Ishikawa (cell line): ENCODE data around the gene ZMYND11.

ENCODE experiments used
- CEBPB ChIP-seq: IDR thresholded peaks from 2 replicates; pipeline ENCODE4 v1.6.1; 2012
- CREB1 ChIP-seq: IDR thresholded peaks from 2 replicates; pipeline ENCODE4 v1.6.1; 2012; ENCODE audit warnings: low read depth
- EGR1 ChIP-seq: IDR thresholded peaks from 2 replicates; pipeline ENCODE4 v1.6.1; 2012
- EP300 ChIP-seq: IDR thresholded peaks from 2 replicates; pipeline ENCODE4 v1.6.1; 2012; ENCODE audit warnings: borderline replicate concordance
- FOXM1 ChIP-seq: IDR thresholded peaks from 2 replicates; pipeline ENCODE4 v1.6.1; 2012; ENCODE audit warnings: low read depth, borderline replicate concordance
- NFIC ChIP-seq: IDR thresholded peaks from 2 replicates; pipeline ENCODE4 v1.6.1; 2012
- RAD21 ChIP-seq: IDR thresholded peaks from 2 replicates; pipeline ENCODE4 v1.6.1; 2012; ENCODE audit warnings: low read depth
- TAF1 ChIP-seq: IDR thresholded peaks from 2 replicates; pipeline ENCODE4 v1.6.1; 2012; ENCODE audit warnings: low read depth, mild to moderate bottlenecking
- TCF12 ChIP-seq: IDR thresholded peaks from 2 replicates; pipeline ENCODE4 v1.6.1; 2012; ENCODE audit warnings: low read depth
- TEAD4 ChIP-seq: IDR thresholded peaks from 2 replicates; pipeline ENCODE4 v1.6.1; 2012
- USF1 ChIP-seq: IDR thresholded peaks from 2 replicates; pipeline ENCODE4 v1.6.1; 2012
- YY1 ChIP-seq: IDR thresholded peaks from 2 replicates; pipeline ENCODE4 v1.6.1; 2012; ENCODE audit warnings: low read depth
- ZBTB7A ChIP-seq: IDR thresholded peaks from 2 replicates; pipeline ENCODE4 v1.6.1; 2012; ENCODE audit warnings: low read depth
- TF ChIP-seq, protein P1 (sequence below): IDR thresholded peaks from 2 replicates; pipeline ENCODE4 v1.6.1; 2012
- TF ChIP-seq, protein P2 (sequence below): IDR thresholded peaks from 2 replicates; pipeline ENCODE4 v1.6.1; 2012; ENCODE audit warnings: low read depth, mild to moderate bottlenecking

ZMYND11 gene

DNA sequence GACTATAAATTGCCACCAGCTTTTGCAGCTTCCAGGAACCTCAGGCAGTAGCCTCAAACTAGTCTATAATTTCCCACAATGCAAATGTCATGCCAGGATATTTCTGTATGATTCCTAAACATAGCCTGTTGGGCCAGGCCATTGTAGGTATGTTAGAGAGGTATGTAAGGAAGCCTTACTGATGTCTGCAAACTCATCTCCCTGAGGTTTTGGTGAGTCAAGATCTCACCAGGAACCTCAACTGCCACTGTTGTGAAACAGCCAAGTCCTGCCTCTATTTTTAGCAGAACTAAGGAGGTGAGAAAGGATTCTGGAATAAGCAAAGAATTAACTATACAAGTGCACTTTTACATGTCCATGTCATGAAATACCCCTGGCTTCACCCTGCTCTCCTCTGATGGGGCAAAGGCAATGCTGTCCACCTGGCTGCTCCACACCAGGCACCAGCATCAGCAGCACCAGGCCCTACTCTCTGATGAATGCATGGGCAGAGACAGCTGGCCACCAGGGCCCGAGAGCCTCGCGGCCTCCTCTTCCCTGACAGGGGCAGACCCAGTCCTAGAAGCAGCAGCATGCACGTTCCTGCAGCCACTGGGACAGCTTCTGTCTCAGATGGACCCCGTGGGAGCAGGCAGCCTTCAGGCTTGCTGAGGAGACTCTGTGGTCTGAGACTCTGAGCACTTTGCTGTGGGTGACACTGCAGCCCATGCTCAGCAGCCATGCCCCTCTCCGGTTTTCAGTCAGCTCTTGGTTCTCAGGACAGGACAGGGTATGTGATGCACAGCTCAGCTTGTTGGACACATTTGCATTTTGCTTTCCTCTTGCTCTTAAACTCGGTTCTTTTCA, 147.3 kb downstream of the ZMYND11 start:
- TF ChIP-seq RAD21 (no peak), ZBTB7A (no peak), TEAD4 (no peak), YY1 (no peak), TAF1 (no peak), CEBPB (no peak), NFIC (no peak), FOXM1 (no peak), EGR1 (no peak), TCF12 (no peak), EP300 (no peak), CREB1 (no peak), USF1 (no peak)
- TF ChIP-seq, protein P1, sequence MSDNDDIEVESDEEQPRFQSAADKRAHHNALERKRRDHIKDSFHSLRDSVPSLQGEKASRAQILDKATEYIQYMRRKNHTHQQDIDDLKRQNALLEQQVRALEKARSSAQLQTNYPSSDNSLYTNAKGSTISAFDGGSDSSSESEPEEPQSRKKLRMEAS, result no peak
- TF ChIP-seq, protein P2, sequence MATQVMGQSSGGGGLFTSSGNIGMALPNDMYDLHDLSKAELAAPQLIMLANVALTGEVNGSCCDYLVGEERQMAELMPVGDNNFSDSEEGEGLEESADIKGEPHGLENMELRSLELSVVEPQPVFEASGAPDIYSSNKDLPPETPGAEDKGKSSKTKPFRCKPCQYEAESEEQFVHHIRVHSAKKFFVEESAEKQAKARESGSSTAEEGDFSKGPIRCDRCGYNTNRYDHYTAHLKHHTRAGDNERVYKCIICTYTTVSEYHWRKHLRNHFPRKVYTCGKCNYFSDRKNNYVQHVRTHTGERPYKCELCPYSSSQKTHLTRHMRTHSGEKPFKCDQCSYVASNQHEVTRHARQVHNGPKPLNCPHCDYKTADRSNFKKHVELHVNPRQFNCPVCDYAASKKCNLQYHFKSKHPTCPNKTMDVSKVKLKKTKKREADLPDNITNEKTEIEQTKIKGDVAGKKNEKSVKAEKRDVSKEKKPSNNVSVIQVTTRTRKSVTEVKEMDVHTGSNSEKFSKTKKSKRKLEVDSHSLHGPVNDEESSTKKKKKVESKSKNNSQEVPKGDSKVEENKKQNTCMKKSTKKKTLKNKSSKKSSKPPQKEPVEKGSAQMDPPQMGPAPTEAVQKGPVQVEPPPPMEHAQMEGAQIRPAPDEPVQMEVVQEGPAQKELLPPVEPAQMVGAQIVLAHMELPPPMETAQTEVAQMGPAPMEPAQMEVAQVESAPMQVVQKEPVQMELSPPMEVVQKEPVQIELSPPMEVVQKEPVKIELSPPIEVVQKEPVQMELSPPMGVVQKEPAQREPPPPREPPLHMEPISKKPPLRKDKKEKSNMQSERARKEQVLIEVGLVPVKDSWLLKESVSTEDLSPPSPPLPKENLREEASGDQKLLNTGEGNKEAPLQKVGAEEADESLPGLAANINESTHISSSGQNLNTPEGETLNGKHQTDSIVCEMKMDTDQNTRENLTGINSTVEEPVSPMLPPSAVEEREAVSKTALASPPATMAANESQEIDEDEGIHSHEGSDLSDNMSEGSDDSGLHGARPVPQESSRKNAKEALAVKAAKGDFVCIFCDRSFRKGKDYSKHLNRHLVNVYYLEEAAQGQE, result no peak

GRCh38 chr10:283140-283479, 147.9 kb downstream of the ZMYND11 start:
- no peak for TF ChIP-seq TEAD4
- no peak for TF ChIP-seq YY1
- TF ChIP-seq, protein P2, result no peak
- TF ChIP-seq, protein P1, result no peak
- no peak for TF ChIP-seq EP300
- no peak for TF ChIP-seq FOXM1
- no peak for TF ChIP-seq USF1
- no peak for TF ChIP-seq ZBTB7A
- TF ChIP-seq RAD21, result no peak
- no peak for TF ChIP-seq TCF12
- no peak for TF ChIP-seq CREB1
- TF ChIP-seq NFIC, result no peak
- TF ChIP-seq CEBPB, result no peak
- TF ChIP-seq TAF1, result no peak
- no peak for TF ChIP-seq EGR1

DNA sequence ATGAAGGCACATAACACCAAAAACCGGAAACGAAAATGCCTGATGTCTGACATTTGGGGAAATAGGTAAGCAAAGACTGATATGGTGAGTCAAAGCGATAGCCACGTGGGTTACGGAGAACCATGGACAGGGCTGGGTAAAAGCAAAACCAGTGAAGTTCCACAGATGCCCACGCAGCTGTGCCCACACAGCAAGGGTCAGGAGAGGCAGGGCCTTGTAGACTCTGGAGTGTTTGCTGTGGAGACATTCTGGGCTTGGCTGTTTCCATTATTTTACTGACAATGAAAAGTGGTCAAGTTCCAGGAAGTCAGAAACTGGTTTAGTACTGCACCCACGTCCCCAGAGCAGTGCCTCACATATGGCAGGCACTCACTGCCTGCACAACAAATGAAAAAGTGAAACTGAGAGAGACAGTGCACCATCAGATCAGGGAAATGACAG, 148.7 kb downstream of the ZMYND11 start:
- TF ChIP-seq CREB1 (no peak), YY1 (no peak), TAF1 (no peak), ZBTB7A (no peak), EP300 (no peak), USF1 (no peak), NFIC (no peak), CEBPB (no peak), RAD21 (no peak), FOXM1 (no peak), TCF12 (no peak), TEAD4 (no peak), EGR1 (no peak)
- TF ChIP-seq, protein P1, result no peak
- TF ChIP-seq, protein P2, result no peak
